HCT116 (cell line): ENCODE results near the gene GOLGA3. TPM values are rescaled to one million over a fixed set of nuclear protein-coding genes. Genes with fewer than 3 reads are reported as not detected.

Experiments used
- ATAC-seq: fragments of 200-7000 bp; cut with Tn5 transposase; 2 replicates; pipeline ENCODE4 v1.9.1; 2020; ENCODE audit warnings: mild to moderate bottlenecking, moderate library complexity
- BruUV-seq: library from RNA; stranded (reverse); fragments of 400-500 nt; replicated peaks from 2 replicates; lab custom pipeline; 2021; lab: Mats Ljungman, UMichigan
- CTCF ChIA-PET: fragments of 300-600 bp; sonication (Branson Sonifier 250); formaldehyde crosslinking; loops from one replicate; lab custom pipeline; 2021; ENCODE audit warnings: antibody characterized with exemption; lab: Charles Lee
- POLR2A ChIA-PET: fragments of 300-600, 350-600 bp; sonication (Branson Sonifier 250); formaldehyde crosslinking; loops from one replicate; lab custom pipeline; 2021; ENCODE audit warnings: antibody characterized with exemption; lab: Charles Lee
- RAD21 ChIA-PET, 2 experiments: fragments of 300-600 bp; sonication (Branson Sonifier 250); formaldehyde crosslinking; loops; one replicate each; lab custom pipeline; 2023; ENCODE audit warnings: low total read pairs in 2 of 2; ENCODE audit not compliant: uncharacterized antibody in 2 of 2, unreplicated experiment in 2 of 2, low non-redundant PET in 1 of 2; lab: Charles Lee
- DNase-seq: peaks from one replicate; pipeline ENCODE4 v3.0.0-alpha.2; 2010; ENCODE audit warnings: low read depth, low spot score
- H2AFZ ChIP-seq: fragments of 200-600 bp; shearing (Covaris generic), sonication (generic); 2 replicates; pipeline ENCODE4 v1.6.1; 2017; ENCODE audit warnings: low read depth, mixed run types, mixed read lengths, antibody characterized with exemption, low read length; ENCODE audit not compliant: poor library complexity, severe bottlenecking
- H3K27ac ChIP-seq: 2 replicates; pipeline ENCODE4 v1.5.1; 2012; ENCODE audit warnings: low read depth, low read length
- H3K27me3 ChIP-seq: fragments of 200-600 bp; sonication (generic); 2 replicates; pipeline ENCODE4 v1.6.1; 2016; ENCODE audit warnings: mixed run types, low read length, mixed read lengths; ENCODE audit not compliant: insufficient read depth
- H3K36me3 ChIP-seq, 2 experiments: fragments of 200-500 bp in 1 of 2; fragments of 200-600 bp in 1 of 2; sonication (Bioruptor generic) in 1 of 2; sonication (generic) in 1 of 2; 2 replicates each; pipeline versions ENCODE4 v1.5.1 to v1.6.1; 2014 to 2016; ENCODE audit warnings: low read length in 2 of 2, inconsistent platforms in 1 of 2, mixed read lengths in 1 of 2, mixed run types in 1 of 2; ENCODE audit not compliant: insufficient read depth in 2 of 2, control insufficient read depth in 1 of 2
- H3K4me1 ChIP-seq, 2 experiments: fragments of 200-600 bp in 1 of 2; sonication (generic) in 1 of 2; 2 replicates each; pipeline versions ENCODE4 v1.5.1 to v1.6.1; 2012 to 2017; ENCODE audit warnings: low read length in 2 of 2, inconsistent platforms in 1 of 2, mild to moderate bottlenecking in 1 of 2, mixed read lengths in 1 of 2, mixed run types in 1 of 2, moderate library complexity in 1 of 2; ENCODE audit not compliant: insufficient read depth in 2 of 2, control insufficient read depth in 1 of 2
- H3K4me2 ChIP-seq: fragments of 200-600 bp; sonication (generic); 2 replicates; pipeline ENCODE4 v1.6.1; 2017; ENCODE audit warnings: mixed run types, low read length, mixed read lengths
- H3K4me3 ChIP-seq, 2 experiments: fragments of 200-600 bp in 1 of 2; sonication (generic) in 1 of 2; replicated peaks in 1 of 2; 2 replicates each; pipeline ENCODE4 v1.5.1; 2011 to 2016; ENCODE audit warnings: low read length in 2 of 2, control low read depth in 1 of 2, low read depth in 1 of 2, mild to moderate bottlenecking in 1 of 2, mixed read lengths in 1 of 2, mixed run types in 1 of 2
- H3K79me2 ChIP-seq: fragments of 200-600 bp; sonication (generic); 2 replicates; pipeline ENCODE4 v1.6.1; 2017; ENCODE audit warnings: mild to moderate bottlenecking, mixed run types, low read length, moderate library complexity, mixed read lengths; ENCODE audit not compliant: insufficient read depth
- H3K9ac ChIP-seq: fragments of 200-600 bp; sonication (generic); 2 replicates; pipeline ENCODE4 v1.6.1; 2016; ENCODE audit warnings: low read length, mixed read lengths
- H3K9me2 ChIP-seq: fragments of 200-600 bp; sonication (generic), shearing (Covaris generic); 2 replicates; pipeline ENCODE4 v1.6.1; 2017; ENCODE audit warnings: mixed run types, mild to moderate bottlenecking, moderate library complexity; ENCODE audit not compliant: insufficient read depth
- H3K9me3 ChIP-seq, 2 experiments: fragments of 200-500 bp in 1 of 2; fragments of 200-600 bp in 1 of 2; sonication (Bioruptor generic) in 1 of 2; sonication (generic) in 1 of 2; 2 replicates each; pipeline ENCODE4 v1.6.1; 2014 to 2017; ENCODE audit warnings: low read length in 2 of 2, mixed read lengths in 2 of 2, inconsistent platforms in 1 of 2, low read depth in 1 of 2, mild to moderate bottlenecking in 1 of 2, mixed run types in 1 of 2, moderate library complexity in 1 of 2; ENCODE audit not compliant: control insufficient read depth in 1 of 2, insufficient read depth in 1 of 2
- H4K20me1 ChIP-seq: fragments of 200-600 bp; sonication (generic), shearing (Covaris generic); 2 replicates; pipeline ENCODE4 v1.6.1; 2017; ENCODE audit warnings: mixed run types, mild to moderate bottlenecking, moderate library complexity; ENCODE audit not compliant: insufficient read depth
- CBX3 ChIP-seq: IDR thresholded peaks from 2 replicates; pipeline ENCODE4 v1.6.1; 2012; ENCODE audit warnings: low read depth
- CEBPB ChIP-seq: IDR thresholded peaks from 2 replicates; pipeline ENCODE4 v1.6.1; 2012; ENCODE audit warnings: low read depth
- EZH2 ChIP-seq: fragments of 200-600 bp; sonication (generic); IDR thresholded peaks from 2 replicates; pipeline ENCODE4 v1.6.1; 2017; ENCODE audit warnings: antibody characterized with exemption, mixed run types
- EZH2phosphoT487 ChIP-seq: fragments of 200-600 bp; IDR thresholded peaks from 2 replicates; pipeline ENCODE4 v1.6.1; 2018; ENCODE audit warnings: antibody characterized with exemption, borderline replicate concordance
- POLR2AphosphoS5 ChIP-seq: IDR thresholded peaks from 2 replicates; pipeline ENCODE4 v1.6.1; 2011; ENCODE audit warnings: mild to moderate bottlenecking, low read depth, low read length, moderate library complexity
- SP1 ChIP-seq: IDR thresholded peaks from 2 replicates; pipeline ENCODE4 v1.6.1; 2012; ENCODE audit warnings: low read depth
- SRF ChIP-seq: IDR thresholded peaks from 2 replicates; pipeline ENCODE4 v1.6.1; 2012; ENCODE audit warnings: low read depth
- TCF7L2 ChIP-seq: IDR thresholded peaks from 2 replicates; pipeline ENCODE4 v1.7.0; 2011; ENCODE audit warnings: borderline replicate concordance, inconsistent platforms; ENCODE audit not compliant: insufficient read depth, insufficient read length; ENCODE audit errors: extremely low read depth
- ZFX ChIP-seq: fragments of 450-650 bp; IDR thresholded peaks from 2 replicates; pipeline ENCODE4 v1.6.1; 2017
- ZNF274 ChIP-seq: fragments of 200-500 bp; sonication (Bioruptor generic); IDR thresholded peaks from 2 replicates; pipeline ENCODE4 v1.6.1; 2014; ENCODE audit warnings: mild to moderate bottlenecking, low read depth, low read length, inconsistent platforms
- intact Hi-C: fragments of 100-400 bp; cut with micrococcal nuclease; formaldehyde crosslinking; loops from 2 replicates; pipeline ENCODE4 v1.10.0; 2022
- total RNA-seq: library from RNA; stranded (reverse); gene quantifications from one replicate; pipeline ENCODE4 v1.2.1, GENCODE V29; 2021; ENCODE audit not compliant: unreplicated experiment
- TF ChIP-seq, protein P1 (sequence below): IDR thresholded peaks from 2 replicates; pipeline ENCODE4 v1.6.1; 2012; ENCODE audit warnings: low read depth
- TF ChIP-seq, protein P2 (sequence below): IDR thresholded peaks from 2 replicates; pipeline ENCODE4 v1.6.1; 2012
- TF ChIP-seq, protein P3 (sequence below): IDR thresholded peaks from 2 replicates; pipeline ENCODE4 v1.6.1; 2012

The GOLGA3 gene
- total RNA-seq, 1 experiment from 2014 or later: 35.1 TPM

DNA sequence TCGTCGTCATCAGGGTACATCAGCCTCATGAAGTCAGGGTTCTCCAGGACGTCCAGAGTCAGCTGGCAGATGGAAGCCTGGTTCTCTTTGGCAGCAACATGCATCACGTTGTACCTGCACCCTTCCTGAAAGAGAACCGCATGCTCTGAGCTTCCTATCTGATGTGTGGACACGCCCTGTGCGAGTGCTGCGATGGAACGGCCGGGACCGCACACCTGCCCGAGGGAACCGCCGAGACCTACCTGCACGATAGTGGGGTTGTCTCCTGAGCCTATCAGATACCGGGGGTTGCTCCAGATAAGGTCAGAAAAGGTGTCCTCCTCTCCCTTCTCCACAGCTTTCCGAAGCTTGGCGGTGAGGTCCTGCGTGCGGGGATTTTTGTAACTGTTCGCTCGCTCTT is 80.8 kb downstream of the GOLGA3 start:
- H3K27me3 ChIP-seq: no peaks in the 10 kb centered on the region
- intact Hi-C loops: no loop called here
- no peak overlapping the region for H3K9ac ChIP-seq
- peaks cover 65% of the 10 kb centered on the region for H3K79me2 ChIP-seq
- 0 out of 2 replicates have a peak, but pooled peaks cover 2% of the 10 kb centered on the region for H4K20me1 ChIP-seq
- no peak for ATAC-seq
- H3K9me3 ChIP-seq: no peaks in the 10 kb centered on the region
- H3K36me3 ChIP-seq: peaks cover 64 to 71% of the 10 kb centered on the region in 2 experiments
- POLR2A ChIA-PET: no interaction called here
- no peak for DNase-seq
- H3K9me2 ChIP-seq: no peaks in the 10 kb centered on the region
- RAD21 ChIA-PET: no interaction called here
- no TSS peak for BruUV-seq
- no peak overlapping the region for H3K4me2 ChIP-seq
- H3K27ac ChIP-seq: no peak overlapping the region
- H3K4me1 ChIP-seq: no peaks in the 10 kb centered on the region
- no peak overlapping the region for H3K4me3 ChIP-seq
- no peak overlapping the region for H2AFZ ChIP-seq
- TF ChIP-seq SP1 (no peak), CEBPB (no peak), ZNF274 (no peak), EZH2 (no peak), TCF7L2 (no peak)
- TF ChIP-seq, all 23 proteins: peak for 0
- CTCF ChIA-PET: no interaction called here

DNA sequence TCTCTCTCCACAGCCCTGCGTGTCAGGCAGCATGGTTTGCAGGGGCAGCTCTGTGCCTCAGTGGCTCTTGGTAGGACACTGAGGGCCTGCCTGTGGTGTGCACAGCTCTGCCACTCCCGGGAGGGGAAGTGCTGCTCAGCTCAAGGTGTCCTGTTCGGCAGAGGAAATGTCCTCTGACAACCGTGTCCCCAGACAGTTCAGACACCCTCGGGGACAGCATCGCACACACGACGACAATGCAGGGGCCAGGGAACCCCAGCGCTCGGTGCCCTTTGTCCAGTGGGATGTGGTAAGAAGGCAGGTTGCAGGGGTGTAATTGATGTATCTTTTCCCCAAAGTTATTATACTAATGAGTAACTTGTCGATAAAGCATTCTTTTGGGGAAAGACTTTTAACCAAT is 81.3 kb downstream of the GOLGA3 start:
- no peak overlapping the region for H3K27ac ChIP-seq
- ChIA-PET POLR2A (no interaction called here), CTCF (no interaction called here), RAD21 (no interaction called here)
- no TSS peak for BruUV-seq
- intact Hi-C loops: no loop called here
- H3K4me3 ChIP-seq: no peak overlapping the region
- no peaks in the 10 kb centered on the region for H3K9me3 ChIP-seq
- H3K27me3 ChIP-seq: no peaks in the 10 kb centered on the region
- no peak overlapping the region for H3K4me2 ChIP-seq
- no peak overlapping the region for H2AFZ ChIP-seq
- no peak overlapping the region for H3K9ac ChIP-seq
- 0 out of 2 replicates have a peak, but pooled peaks cover 3% of the 10 kb centered on the region for H4K20me1 ChIP-seq
- peaks cover 65% of the 10 kb centered on the region for H3K79me2 ChIP-seq
- H3K36me3 ChIP-seq: peaks cover 65 to 75% of the 10 kb centered on the region in 2 experiments
- ATAC-seq (no peak), DNase-seq (no peak)
- H3K4me1 ChIP-seq: no peaks in the 10 kb centered on the region
- TF ChIP-seq, protein P1, sequence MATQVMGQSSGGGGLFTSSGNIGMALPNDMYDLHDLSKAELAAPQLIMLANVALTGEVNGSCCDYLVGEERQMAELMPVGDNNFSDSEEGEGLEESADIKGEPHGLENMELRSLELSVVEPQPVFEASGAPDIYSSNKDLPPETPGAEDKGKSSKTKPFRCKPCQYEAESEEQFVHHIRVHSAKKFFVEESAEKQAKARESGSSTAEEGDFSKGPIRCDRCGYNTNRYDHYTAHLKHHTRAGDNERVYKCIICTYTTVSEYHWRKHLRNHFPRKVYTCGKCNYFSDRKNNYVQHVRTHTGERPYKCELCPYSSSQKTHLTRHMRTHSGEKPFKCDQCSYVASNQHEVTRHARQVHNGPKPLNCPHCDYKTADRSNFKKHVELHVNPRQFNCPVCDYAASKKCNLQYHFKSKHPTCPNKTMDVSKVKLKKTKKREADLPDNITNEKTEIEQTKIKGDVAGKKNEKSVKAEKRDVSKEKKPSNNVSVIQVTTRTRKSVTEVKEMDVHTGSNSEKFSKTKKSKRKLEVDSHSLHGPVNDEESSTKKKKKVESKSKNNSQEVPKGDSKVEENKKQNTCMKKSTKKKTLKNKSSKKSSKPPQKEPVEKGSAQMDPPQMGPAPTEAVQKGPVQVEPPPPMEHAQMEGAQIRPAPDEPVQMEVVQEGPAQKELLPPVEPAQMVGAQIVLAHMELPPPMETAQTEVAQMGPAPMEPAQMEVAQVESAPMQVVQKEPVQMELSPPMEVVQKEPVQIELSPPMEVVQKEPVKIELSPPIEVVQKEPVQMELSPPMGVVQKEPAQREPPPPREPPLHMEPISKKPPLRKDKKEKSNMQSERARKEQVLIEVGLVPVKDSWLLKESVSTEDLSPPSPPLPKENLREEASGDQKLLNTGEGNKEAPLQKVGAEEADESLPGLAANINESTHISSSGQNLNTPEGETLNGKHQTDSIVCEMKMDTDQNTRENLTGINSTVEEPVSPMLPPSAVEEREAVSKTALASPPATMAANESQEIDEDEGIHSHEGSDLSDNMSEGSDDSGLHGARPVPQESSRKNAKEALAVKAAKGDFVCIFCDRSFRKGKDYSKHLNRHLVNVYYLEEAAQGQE: no peak
- TF ChIP-seq, protein P2, sequence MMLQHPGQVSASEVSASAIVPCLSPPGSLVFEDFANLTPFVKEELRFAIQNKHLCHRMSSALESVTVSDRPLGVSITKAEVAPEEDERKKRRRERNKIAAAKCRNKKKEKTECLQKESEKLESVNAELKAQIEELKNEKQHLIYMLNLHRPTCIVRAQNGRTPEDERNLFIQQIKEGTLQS: no peak
- TF ChIP-seq POLR2AphosphoS5: no peak
- no peak for TF ChIP-seq CBX3
- TF ChIP-seq, protein P3, sequence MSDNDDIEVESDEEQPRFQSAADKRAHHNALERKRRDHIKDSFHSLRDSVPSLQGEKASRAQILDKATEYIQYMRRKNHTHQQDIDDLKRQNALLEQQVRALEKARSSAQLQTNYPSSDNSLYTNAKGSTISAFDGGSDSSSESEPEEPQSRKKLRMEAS: no peak
- TF ChIP-seq ZFX: no peak
- no peak for TF ChIP-seq SRF
- no peak for TF ChIP-seq ZNF274
- no peak for TF ChIP-seq EZH2phosphoT487
- TF ChIP-seq SP1: no peak
- H3K9me2 ChIP-seq: no peaks in the 10 kb centered on the region
